ENCODE results near the gene MRPS24.

Gene MRPS24

GRCh38 chr7:43876976-43877745, 7.8 kb upstream of the MRPS24 start:
- peak overlapping the region; percentile 67 for H3K4me2 ChIP-seq (ENCODE audit: low read length)
- peaks cover 24% of the 10 kb centered on the region for H3K4me1 ChIP-seq (ENCODE audit: control insufficient read depth, low read length)
- peak overlapping the region; percentile 40 for H3K27ac ChIP-seq (ENCODE audit: low read depth, low read length)
- no peak for TF ChIP-seq EZH2phosphoT487 (IDR thresholded peaks at IDR 0.05; ENCODE audit: borderline replicate concordance, low read length)
- TF ChIP-seq CTCF (IDR thresholded peaks at IDR 0.05; ENCODE audit: low read depth, low read length, poor library complexity, severe bottlenecking): no peak
- no peaks in the 10 kb centered on the region for H3K9me2 ChIP-seq (replicated peaks; ENCODE audit: control insufficient read depth, low read length)
- peak overlapping the region; percentile 45 for H3K4me3 ChIP-seq (ENCODE audit: low read length)
- no peaks in the 10 kb centered on the region for H3F3A ChIP-seq (ENCODE audit: control insufficient read depth, insufficient read depth)
- peaks cover 6% of the 10 kb centered on the region; the same call in 1 of the 2 replicates for H4K20me1 ChIP-seq (ENCODE audit: control insufficient read depth, insufficient read depth, low read depth, low read length)
- peaks cover 5% of the 10 kb centered on the region for H3K79me2 ChIP-seq (ENCODE audit: control insufficient read depth, low read length)
- H3K36me3 ChIP-seq (ENCODE audit: control insufficient read depth, low read length): peaks cover 62% of the 10 kb centered on the region
- no peaks in the 10 kb centered on the region for H3K9me3 ChIP-seq (ENCODE audit: control insufficient read depth, insufficient read depth, low read length)
- no peaks in the 10 kb centered on the region for H3K27me3 ChIP-seq (ENCODE audit: control insufficient read depth, low read length)

GRCh38 chr7:43876241-43876640, 6.9 kb upstream of the MRPS24 start:
- no peaks in the 10 kb centered on the region for H3K27me3 ChIP-seq (ENCODE audit: control insufficient read depth, low read length)
- peak overlapping the region; percentile 45 for H3K4me3 ChIP-seq (ENCODE audit: low read length)
- peaks cover 24% of the 10 kb centered on the region for H3K4me1 ChIP-seq (ENCODE audit: control insufficient read depth, low read length)
- H3K9me2 ChIP-seq (replicated peaks; ENCODE audit: control insufficient read depth, low read length): no peaks in the 10 kb centered on the region
- TF ChIP-seq CTCF (IDR thresholded peaks at IDR 0.05; ENCODE audit: low read depth, low read length, poor library complexity, severe bottlenecking) (no peak), EZH2phosphoT487 (IDR thresholded peaks at IDR 0.05; ENCODE audit: borderline replicate concordance, low read length) (no peak)
- no peaks in the 10 kb centered on the region for H3K9me3 ChIP-seq (ENCODE audit: control insufficient read depth, insufficient read depth, low read length)
- H3K4me2 ChIP-seq (ENCODE audit: low read length): peak overlapping the region; percentile 67
- H3K79me2 ChIP-seq (ENCODE audit: control insufficient read depth, low read length): peaks cover 5% of the 10 kb centered on the region
- no peaks in the 10 kb centered on the region; the same call in 1 of the 2 replicates for H3F3A ChIP-seq (ENCODE audit: control insufficient read depth, insufficient read depth)
- peaks cover 57% of the 10 kb centered on the region for H3K36me3 ChIP-seq (ENCODE audit: control insufficient read depth, low read length)
- peaks cover 6% of the 10 kb centered on the region; the same call in 1 of the 2 replicates for H4K20me1 ChIP-seq (ENCODE audit: control insufficient read depth, insufficient read depth, low read depth, low read length)
- peak overlapping the region; percentile 40 for H3K27ac ChIP-seq (ENCODE audit: low read depth, low read length)

DNA sequence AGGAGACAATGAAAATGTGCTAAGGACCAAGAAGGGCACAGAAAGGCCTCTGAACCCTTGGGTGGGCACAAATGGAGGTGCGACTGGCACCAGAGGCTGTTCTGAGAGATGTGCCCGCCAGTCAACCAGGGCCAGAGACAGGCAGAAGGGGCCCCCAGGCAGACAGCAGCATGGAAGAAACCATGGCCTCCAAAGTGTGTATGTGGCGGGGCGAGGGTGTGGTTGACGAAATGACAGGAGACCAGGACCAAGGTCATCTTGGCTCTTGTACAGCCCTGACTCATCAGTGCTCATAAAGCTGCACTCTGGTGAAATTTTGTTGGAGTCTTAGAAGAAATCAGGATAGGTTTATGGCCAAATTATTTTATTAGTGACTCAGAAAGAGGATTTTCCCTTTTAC, 4.0 kb upstream of the MRPS24 start:
- H3K27ac ChIP-seq (ENCODE audit: low read depth, low read length): no peak overlapping the region
- peaks cover 36% of the 10 kb centered on the region for H3K4me1 ChIP-seq (ENCODE audit: control insufficient read depth, low read length)
- no peak overlapping the region for H3K4me2 ChIP-seq (ENCODE audit: low read length)
- H3K79me2 ChIP-seq (ENCODE audit: control insufficient read depth, low read length): peaks cover 11% of the 10 kb centered on the region
- no peaks in the 10 kb centered on the region for H3K9me2 ChIP-seq (replicated peaks; ENCODE audit: control insufficient read depth, low read length)
- H3K36me3 ChIP-seq (ENCODE audit: control insufficient read depth, low read length): peaks cover 33% of the 10 kb centered on the region
- TF ChIP-seq EZH2phosphoT487 (IDR thresholded peaks at IDR 0.05; ENCODE audit: borderline replicate concordance, low read length): no peak
- TF ChIP-seq CTCF (IDR thresholded peaks at IDR 0.05; ENCODE audit: low read depth, low read length, poor library complexity, severe bottlenecking): no peak
- H3K27me3 ChIP-seq (ENCODE audit: control insufficient read depth, low read length): no peaks in the 10 kb centered on the region
- no peak overlapping the region for H3K4me3 ChIP-seq (ENCODE audit: low read length)
- H3K9me3 ChIP-seq (ENCODE audit: control insufficient read depth, insufficient read depth, low read length): no peaks in the 10 kb centered on the region
- peaks cover 9% of the 10 kb centered on the region for H3F3A ChIP-seq (ENCODE audit: control insufficient read depth, insufficient read depth)
- H4K20me1 ChIP-seq (ENCODE audit: control insufficient read depth, insufficient read depth, low read depth, low read length): peaks cover 6% of the 10 kb centered on the region; the same call in 1 of the 2 replicates
